Renal cortex interstitium (tissue), 11 donors: Measurements from ENCODE around the gene GSN. TPM values are rescaled to one million over a fixed set of nuclear protein-coding genes. Genes with fewer than 3 reads are reported as not detected.

ENCODE experiments used
- DNase-seq, 11 donors: peaks; one replicate each; pipeline ENCODE4 v3.0.0-alpha.2; 2013; ENCODE audit warnings: low read depth in 9 of 11, low spot score in 4 of 11; ENCODE audit errors: extremely low read depth in 1 of 11
- polyA plus RNA-seq, 3 donors: library from polyadenylated mRNA; unstranded; fragments of 120-200 nt; gene quantifications; one replicate each; pipeline ENCODE4 v1.2.1, GENCODE V29; 2013; ENCODE audit not compliant: insufficient read length in 3 of 3

The GSN gene
- polyA plus RNA-seq, 3 donors: 128 to 208 (median 160) TPM

DNA sequence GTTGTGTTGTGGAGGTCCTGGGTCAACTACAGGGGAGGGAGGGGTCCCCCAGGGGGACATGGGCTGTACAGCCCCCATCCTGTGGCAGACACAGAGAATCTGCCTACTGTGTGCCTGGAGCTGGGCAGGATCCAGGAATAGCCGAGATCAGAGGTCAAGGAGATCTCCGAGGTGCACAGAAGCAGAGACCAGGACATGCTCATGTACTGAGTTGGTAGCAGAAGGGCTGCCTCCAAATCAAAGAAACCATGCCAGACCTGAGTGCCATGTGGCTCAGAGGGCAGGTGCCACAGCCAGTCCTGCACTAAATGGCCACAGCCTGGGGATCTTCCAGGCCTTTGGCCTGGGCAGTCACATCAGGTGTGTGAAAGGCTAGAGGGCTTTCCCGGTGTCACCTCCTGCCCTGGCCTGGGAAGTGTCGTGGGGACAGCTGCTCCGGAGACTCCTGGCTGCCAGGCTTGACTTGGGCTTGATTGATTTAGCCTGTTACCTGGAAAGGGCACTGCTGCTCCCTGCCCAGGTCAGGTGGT lies 27.8 kb downstream of the GSN start:
- no peak for DNase-seq

DNA sequence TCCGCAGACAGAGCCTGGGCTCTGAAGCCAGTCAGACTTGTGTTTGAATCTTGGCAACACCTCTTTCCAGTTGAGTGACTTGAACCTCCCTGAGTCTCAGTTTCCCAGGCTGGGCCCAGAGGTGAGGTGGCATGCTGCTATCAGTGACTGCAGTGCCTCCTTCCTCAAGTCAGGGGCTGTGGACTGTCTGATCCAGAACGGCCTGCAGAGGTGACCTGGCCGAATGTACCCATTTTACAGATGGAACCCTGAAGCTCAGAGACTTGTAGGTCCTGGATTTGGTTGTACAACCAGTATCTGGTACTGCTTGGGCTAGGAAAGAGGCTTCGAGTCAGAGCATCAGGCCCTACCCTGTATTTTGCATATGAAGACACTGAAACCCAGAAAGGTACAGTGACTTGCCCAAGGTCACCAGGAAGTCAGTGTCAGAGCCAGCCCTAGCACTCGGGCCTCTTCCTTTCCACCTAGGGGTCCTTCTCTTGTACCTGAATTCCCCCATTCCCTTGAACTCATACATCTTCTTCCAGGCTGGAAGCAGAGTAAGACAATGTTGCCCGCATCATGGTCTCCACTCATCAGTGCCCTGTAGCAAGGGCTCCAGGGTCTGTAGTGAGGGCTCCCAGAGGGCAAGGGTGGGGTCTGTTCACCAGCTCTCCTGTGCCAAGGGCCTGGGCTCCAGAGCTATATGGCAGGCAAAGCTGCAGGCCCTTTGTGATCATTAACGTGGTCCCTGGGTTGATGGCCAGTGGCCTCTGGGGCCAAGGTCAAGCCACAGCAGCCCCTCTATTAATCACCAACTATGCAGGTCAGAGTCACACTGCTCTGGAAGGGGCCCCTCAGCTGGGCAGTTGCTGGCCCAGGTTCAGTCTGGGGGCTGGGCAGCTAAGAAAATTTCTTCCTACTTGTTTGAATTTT lies 28.5 kb downstream of the GSN start:
- no peak for DNase-seq

DNA sequence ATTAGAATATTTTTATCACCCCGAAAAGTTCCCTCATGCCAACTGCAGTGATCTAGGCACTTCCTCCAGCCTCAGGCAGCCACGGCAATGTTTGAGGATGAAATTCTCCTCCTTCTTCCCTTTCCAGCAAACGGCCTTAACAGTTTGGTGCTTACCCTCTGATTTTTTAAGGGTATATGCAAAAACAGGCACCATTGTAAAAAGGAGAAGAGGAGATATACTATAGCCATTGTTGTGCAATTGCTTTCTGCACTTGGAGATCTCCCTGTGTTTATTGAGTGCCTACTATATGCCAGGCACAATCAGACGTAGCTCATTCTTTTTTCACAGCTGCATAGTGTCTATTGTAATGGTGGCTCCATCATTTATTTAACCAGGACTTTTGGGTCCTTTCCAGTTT lies 29.4 kb downstream of the GSN start:
- no peak for DNase-seq

DNA sequence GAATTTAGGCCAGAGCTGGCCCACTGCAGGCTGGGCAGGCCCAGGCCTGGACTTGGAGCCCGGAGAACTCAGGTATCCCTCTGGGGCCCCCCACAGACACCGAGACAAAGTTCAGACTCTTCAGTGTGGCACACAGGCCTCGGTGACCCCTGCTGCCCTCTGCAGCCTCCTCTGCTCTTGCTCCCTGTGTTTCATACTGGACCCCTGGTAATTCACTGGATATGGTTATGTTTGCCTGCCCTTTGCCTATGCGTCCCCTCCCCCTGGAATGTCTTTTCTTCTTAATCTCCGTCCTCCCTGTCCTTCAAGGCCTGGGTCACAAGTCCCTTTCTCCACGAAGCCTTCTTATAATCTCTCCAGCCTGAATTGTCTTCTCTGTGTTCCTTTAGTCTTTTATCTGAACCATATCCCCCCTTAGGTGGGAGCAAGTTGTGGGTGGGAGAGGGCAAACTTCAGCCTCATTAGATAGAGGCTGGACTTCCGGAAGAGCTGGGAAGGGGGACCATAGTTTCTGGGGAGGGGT lies 30.1 kb downstream of the GSN start:
- DNase-seq: no peak

DNA sequence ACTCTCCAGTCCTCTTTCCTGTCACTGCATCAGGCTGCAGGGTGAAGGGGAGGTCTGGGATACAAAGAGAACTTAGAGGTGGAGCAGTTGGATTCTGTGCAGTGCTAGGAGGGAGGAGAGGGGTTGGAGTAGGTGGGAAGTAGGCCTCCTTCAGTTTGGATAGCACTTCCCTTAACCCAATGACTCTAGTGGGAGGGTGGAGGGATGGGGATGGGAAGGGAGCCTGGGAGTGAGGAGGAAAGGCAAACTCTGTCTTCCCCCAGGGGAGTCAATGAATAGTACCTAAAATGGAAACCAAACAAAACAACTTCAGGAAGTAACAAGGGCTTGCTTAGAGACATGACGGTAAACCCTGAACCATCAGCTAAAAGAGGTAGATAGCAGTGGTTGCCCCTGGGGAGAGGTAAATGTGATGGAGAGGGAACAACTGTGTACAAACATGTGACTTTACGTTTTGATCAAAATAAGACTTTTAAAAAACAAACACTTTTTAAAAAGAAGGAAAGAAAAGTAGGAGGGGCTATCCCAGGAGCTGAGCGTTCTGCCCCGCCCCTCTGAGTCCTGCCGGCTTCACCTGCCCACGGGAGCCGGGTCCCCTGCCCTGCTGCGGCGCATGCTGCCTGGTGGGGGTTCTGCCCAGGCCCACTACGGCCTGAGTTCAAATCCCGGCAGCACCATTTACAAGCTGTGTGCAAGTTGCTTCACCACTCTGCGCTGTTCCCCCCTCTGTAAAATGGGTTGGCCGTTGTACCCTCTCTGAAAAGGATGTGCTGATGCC lies 30.9 kb downstream of the GSN start:
- peak in 2 of 11 donors; percentile 41 to 43 for DNase-seq

DNA sequence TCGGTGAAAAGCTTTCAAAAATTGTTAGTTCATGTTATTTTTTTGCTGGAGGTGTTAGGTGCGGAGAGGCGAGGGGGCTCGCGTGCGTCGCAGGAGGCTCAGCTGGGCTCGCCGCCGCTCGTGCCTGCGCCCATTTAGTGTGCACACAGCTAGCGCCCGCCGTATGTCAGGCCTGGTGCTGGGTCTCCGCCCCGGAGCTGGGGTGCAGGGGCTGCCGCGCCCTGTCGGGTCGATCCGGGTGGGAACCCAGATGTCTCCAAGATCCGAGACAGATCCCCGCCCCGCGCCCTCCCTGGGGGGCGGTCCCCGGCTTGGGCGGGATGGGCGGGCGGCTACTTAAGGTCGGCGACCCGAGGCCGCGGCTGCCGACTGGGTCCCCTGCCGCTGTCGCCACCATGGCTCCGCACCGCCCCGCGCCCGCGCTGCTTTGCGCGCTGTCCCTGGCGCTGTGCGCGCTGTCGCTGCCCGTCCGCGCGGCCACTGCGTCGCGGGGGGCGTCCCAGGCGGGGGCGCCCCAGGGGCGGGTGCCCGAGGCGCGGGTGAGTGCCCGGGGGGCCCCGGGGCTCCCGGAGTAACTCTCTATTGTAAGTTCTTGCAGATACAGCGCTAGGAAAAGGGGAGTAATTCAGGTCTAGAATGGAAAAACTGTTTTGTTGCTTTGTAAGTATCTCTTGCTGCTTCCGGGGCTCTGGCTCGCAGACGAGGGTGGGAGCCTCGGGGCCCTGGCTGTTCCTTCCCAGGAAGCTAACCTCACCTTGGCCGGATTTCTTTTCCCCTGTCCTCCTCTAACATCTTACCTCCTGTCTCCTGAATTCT lies 31.7 kb downstream of the GSN start:
- DNase-seq: no peak

DNA sequence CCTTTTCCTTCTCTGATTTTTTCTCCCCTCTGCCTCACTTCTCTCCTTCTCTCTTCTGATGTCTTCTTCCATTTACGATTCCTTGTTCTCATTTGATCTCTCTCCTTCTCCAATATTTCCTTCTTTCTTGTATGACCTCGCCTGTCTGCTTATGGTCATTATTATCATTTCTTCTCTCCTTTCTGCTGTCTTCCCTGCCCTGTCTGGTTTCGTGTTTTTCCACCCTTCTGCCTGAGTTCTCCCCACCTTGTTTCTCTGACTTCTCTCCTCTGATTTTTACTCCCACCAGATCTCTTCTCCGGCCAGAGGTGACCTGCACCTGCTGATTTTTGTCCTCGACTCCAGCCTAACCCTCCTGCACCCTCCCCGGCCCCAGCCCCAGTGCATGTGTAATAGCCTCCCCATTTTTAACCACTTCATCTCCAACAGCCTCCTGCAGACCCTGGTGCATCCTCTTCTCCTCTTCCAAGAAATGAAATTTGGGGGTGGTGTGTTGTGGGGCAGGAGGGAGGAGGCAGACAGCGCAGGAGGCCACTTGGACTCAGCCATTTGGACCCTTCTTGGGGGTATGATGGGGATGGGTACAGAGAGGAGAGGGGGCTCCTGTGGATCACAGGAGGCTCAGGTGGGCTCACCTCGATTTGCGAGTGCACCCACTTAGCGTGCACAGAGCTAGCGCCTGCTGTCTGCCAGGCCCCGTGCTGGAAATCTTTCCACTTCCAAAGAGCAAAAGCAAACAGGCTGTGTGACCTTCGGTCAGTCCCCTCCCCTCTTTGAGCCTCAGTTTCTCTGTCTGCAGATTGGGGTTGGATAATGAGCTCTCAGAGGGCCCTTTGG lies 32.5 kb downstream of the GSN start:
- no peak for DNase-seq

DNA sequence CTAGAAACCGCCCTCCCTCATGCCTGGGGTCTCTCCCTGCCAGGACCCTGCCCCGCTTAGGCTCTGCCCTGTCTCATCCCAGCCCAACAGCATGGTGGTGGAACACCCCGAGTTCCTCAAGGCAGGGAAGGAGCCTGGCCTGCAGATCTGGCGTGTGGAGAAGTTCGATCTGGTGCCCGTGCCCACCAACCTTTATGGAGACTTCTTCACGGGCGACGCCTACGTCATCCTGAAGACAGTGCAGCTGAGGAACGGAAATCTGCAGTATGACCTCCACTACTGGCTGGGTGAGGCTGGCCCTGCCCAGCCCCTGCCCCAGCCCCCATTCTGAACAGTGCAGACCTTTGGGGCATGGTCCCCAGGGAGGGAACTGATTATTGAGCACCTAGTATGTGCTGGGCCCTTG lies 33.9 kb downstream of the GSN start:
- no peak for DNase-seq

DNA sequence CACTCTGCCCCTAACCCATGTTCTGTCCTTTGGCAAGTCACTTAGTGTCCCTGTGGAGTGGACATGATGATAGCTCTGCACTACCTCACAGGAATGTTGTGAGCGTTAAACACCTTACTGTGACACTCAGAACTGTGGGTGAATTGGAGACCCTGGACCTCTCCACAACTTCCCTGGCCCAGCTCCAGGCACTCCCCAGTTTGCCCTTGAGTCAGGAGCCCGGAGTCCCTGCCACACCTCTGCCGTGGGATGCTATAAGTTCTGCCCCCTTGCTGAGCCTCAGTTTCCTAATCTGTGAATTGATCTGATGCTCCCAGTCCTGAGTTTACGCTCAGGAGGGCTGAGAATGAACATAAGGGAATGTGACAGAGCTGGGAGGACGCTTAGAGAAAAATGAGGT lies 34.4 kb downstream of the GSN start:
- DNase-seq: no peak

DNA sequence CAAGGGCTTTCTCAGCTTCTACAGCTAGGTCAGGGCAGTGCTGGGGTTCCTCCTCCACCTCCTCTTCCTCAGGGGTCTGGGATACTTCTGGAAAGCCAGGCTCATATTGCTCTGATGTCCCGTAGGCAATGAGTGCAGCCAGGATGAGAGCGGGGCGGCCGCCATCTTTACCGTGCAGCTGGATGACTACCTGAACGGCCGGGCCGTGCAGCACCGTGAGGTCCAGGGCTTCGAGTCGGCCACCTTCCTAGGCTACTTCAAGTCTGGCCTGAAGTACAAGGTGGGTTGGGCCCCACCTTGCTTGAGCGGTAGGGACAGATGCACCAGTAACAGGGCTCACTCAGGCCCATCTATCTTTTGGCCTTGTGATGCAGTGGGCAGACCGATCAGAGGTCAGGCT lies 34.8 kb downstream of the GSN start:
- no peak for DNase-seq

DNA sequence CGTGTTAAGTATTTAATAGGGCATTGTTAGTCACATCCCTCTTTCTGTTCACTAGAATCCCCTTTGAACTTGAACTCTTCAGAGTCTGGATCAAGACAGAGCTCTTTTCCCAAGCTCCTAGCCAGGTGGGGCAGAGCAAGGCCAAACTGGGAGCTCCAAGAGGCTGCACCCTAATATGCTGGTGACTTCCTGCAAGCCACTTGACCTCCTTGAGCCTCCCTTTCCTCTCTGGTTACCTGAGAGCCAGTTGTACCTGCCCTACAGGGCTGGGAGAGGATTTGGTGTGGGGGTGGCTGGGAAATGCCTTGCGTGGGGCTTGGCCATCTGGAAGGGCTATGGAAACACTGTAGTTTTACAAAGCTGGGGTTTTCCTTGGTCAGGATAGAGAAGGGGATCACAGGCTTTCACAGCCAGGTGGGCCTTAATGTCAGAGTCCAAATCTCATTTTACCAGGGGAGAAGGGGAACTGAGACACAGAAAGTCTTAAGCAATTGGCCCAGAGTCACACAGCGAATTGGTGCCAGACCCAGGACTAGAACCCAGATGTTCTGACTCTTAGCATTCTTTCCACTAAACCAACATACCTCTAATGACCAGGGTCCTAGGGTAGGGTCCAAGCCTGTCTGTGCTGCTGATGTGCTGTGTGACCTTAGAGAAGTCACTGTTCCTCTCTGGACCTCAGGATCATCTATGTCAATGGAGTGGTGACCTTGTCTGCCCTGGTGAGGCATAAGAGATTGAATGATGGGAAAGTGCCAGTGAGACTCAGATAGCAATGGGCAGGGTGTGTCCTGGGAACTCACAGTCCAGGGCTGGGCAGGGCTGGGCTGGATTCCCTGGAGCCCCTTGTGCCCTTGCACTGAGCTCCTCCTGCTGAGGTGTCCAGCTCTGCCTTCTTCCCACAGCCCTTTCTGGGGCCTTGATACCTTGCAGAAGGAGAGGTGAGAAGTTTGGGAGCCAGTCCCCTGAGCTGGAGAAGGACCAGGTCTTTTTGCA lies 35.8 kb downstream of the GSN start:
- DNase-seq: no peak

DNA sequence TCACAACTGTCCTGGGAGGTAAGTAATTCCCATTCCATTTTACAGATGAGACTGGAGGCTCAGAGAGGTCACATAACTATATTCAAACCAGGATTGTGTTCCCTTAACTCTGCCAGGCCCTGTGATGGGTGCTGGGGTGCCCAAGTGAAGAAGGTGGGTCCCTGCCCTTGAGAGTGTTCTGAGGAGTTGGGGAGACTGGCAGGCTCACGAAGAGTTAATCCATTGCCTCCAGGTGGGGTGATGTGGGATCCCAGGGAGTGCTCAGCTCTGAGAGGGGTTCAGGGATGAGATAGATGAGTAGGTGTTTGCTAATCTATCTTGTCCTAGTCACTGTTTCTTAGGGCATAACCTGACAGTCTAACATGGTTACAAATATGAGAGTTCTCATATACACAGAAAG lies 36.7 kb downstream of the GSN start:
- no peak for DNase-seq

DNA sequence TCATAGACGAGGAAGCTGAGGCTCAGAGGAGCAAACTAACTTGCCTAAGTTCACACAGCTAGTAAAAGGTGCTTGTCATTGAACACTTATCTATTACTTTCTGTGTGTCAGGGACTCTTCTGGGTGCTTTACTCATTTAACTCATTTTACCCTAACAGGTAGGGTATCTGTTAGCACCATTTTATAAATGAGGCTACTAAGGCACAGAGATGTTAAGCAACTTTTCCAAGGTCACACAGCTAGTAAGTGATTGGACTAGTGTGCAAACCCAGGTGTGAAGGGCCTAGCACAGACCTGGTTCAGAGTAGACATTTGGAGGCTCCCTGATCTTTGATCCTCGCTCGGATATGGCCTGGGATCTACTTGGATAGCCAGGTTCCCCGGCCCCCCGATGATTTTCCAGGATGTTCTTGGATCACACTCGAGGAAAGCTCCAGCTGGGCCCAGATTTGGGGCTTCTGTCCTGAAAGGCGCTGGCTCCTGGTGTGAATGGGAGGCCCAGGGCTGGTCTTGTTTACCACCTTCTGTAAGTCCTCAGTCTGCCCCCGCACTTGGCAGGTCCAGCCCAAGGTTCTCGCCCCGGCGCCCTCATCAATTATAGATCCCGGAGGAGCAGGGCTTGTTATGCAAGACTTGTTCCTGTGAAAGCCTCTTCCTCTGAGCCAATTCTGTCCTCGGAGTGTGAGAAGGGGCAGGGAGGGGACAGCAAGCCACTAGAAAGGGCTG lies 37.5 kb downstream of the GSN start:
- DNase-seq: no peak

DNA sequence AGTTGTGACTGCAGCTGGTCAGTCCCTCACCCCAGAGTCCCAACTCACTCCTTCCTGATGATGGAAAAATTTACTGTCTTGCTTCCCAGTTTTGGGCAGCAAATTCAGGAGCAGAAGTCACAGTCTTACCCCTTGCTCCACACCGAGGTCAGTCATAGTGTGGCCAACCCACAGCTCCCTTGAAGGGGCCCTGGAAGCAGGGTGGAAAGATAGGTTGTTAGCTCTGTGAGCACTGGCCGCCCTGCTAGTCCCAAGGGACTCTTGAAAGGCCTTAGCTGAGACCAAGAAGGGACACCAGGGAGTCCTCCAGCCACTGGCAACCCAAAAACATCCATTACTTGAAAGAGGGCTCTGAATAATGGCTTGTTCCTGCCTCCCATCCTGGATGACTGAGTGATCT lies 40.0 kb downstream of the GSN start:
- no peak for DNase-seq

DNA sequence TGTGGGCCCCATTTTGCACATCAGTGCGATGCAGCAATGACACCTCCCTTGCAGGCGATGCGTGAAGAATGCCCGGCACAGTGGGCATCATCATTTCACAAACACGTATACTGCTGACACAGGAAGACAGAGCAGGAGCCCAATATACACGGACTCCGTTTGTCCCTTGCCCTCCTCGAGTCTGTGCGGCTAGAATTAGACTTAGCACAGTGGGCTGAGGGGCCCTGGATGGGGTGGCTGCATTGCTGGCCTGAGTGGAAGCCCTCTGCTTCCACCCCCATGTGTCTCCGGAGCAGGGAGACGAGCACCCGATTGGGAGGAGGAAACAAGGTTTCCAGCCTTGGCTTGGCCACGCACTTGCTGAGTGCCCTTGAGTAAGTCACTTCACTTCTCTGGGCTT lies 40.8 kb downstream of the GSN start:
- no peak for DNase-seq

DNA sequence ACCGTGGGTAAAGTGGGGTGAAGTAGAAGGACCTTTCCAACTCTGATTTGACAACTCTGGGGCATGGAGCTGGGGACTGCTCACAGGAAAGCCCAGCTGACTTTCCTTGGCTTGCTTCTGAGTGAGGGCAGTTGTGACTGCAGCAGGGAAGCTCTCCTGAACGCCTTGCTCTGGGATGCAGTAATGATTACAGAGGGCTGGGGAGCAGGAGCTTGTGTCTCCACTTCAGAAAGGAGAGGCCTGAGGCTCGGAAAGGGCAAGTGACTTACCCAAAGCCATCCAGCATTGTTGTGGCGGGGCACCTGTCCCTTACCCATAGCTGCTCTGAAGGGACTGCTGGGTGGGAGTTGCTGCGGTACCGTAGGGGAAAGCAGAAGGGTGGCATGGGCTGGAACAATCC lies 41.2 kb downstream of the GSN start:
- no peak for DNase-seq
